Duodenal mucosa (tissue), 2 donors: ENCODE data around the gene B4GALT3.
A peak's percentile ranks its signal among the peaks of the same experiment; 100 is the strongest.

Source experiments
- H3K27ac ChIP-seq: one replicate; pipeline ENCODE4 v1.7.0; 2013; ENCODE audit warnings: low read depth, low read length
- H3K27me3 ChIP-seq, 2 donors: one replicate each; pipeline ENCODE4 v1.7.0; 2013; ENCODE audit warnings: low read length in 2 of 2, control low read depth in 1 of 2; ENCODE audit not compliant: insufficient read depth in 2 of 2, control insufficient read depth in 1 of 2
- H3K36me3 ChIP-seq, 2 donors: one replicate each; pipeline ENCODE4 v1.7.0; 2013; ENCODE audit warnings: low read length in 2 of 2, control low read depth in 1 of 2; ENCODE audit not compliant: insufficient read depth in 2 of 2, control insufficient read depth in 1 of 2
- H3K4me1 ChIP-seq, 2 donors: one replicate each; pipeline ENCODE4 v1.7.0; 2013; ENCODE audit warnings: low read length in 2 of 2, control low read depth in 1 of 2; ENCODE audit not compliant: insufficient read depth in 2 of 2, control insufficient read depth in 1 of 2
- H3K4me3 ChIP-seq, 2 donors: one replicate each; pipeline ENCODE4 v1.7.0; 2013; ENCODE audit warnings: low read length in 2 of 2, low read depth in 1 of 2
- H3K9ac ChIP-seq, 2 donors: one replicate each; pipeline ENCODE4 v1.7.0; 2013; ENCODE audit warnings: low read length in 2 of 2, low read depth in 1 of 2
- H3K9me3 ChIP-seq, 2 donors: one replicate each; pipeline ENCODE4 v1.7.0; 2013; ENCODE audit warnings: low read length in 2 of 2, control low read depth in 1 of 2; ENCODE audit not compliant: control insufficient read depth in 1 of 2

B4GALT3 gene

GRCh38 chr1:161153176-161153575 lies 24.1 kb downstream of the B4GALT3 start:
- Histone ChIP-seq H3K9ac (peak overlapping the region in 1 of 2 donors; percentile 92), H3K4me1 (peaks cover 9 to 10% of the 10 kb centered on the region in 2 donors), H3K27me3 (no peaks in the 10 kb centered on the region), H3K4me3 (peak overlapping the region; percentile 84 to 98), H3K36me3 (peaks cover 8 to 14% of the 10 kb centered on the region in 2 donors), H3K9me3 (no peaks in the 10 kb centered on the region), H3K27ac (no peak overlapping the region)

- H3K36me3 ChIP-seq: no peaks in the 10 kb centered on the region
- no peak overlapping the region for H3K27ac ChIP-seq
- no peaks in the 10 kb centered on the region for H3K27me3 ChIP-seq
- H3K9me3 ChIP-seq: no peaks in the 10 kb centered on the region
- H3K4me1 ChIP-seq: no peaks in the 10 kb centered on the region
- H3K4me3 ChIP-seq: no peak overlapping the region
- H3K9ac ChIP-seq: no peak overlapping the region
These were observed 31.5 kb downstream of the B4GALT3 start for GRCh38 chr1:161145832-161146231.

GRCh38 chr1:161140755-161141400 lies 36.4 kb downstream of the B4GALT3 start:
- no peak overlapping the region for H3K27ac ChIP-seq
- no peak overlapping the region for H3K4me3 ChIP-seq
- H3K9me3 ChIP-seq: no peaks in the 10 kb centered on the region

GRCh38 chr1:161139766-161140165 lies 37.5 kb downstream of the B4GALT3 start:
- Histone ChIP-seq H3K4me1 (peaks cover 0 to 6% of the 10 kb centered on the region in 2 donors), H3K27me3 (no peaks in the 10 kb centered on the region), H3K4me3 (no peak overlapping the region), H3K9ac (no peak overlapping the region), H3K36me3 (no peaks in the 10 kb centered on the region), H3K27ac (no peak overlapping the region), H3K9me3 (no peaks in the 10 kb centered on the region)

More at GRCh38 chr1:161140755-161141400, 36.4 kb downstream of the B4GALT3 start:
- Histone ChIP-seq H3K4me1 (peaks cover 0 to 6% of the 10 kb centered on the region in 2 donors), H3K27me3 (no peaks in the 10 kb centered on the region), H3K36me3 (no peaks in the 10 kb centered on the region), H3K9ac (no peak overlapping the region)

GRCh38 chr1:161138431-161138830 lies 38.9 kb downstream of the B4GALT3 start:
- no peaks in the 10 kb centered on the region for H3K9me3 ChIP-seq
- H3K36me3 ChIP-seq: no peaks in the 10 kb centered on the region
- no peak overlapping the region for H3K27ac ChIP-seq
- no peaks in the 10 kb centered on the region for H3K27me3 ChIP-seq
- no peak overlapping the region for H3K9ac ChIP-seq
- H3K4me3 ChIP-seq: no peak overlapping the region
- peaks cover 6 to 11% of the 10 kb centered on the region in 2 donors for H3K4me1 ChIP-seq

GRCh38 chr1:161137881-161138280 lies 39.4 kb downstream of the B4GALT3 start:
- H3K36me3 ChIP-seq: no peaks in the 10 kb centered on the region
- no peak overlapping the region for H3K4me3 ChIP-seq
- H3K9me3 ChIP-seq: no peaks in the 10 kb centered on the region
- no peak overlapping the region for H3K27ac ChIP-seq
- H3K4me1 ChIP-seq: peaks cover 7 to 12% of the 10 kb centered on the region in 2 donors
- H3K27me3 ChIP-seq: no peaks in the 10 kb centered on the region
- no peak overlapping the region for H3K9ac ChIP-seq

- Histone ChIP-seq H3K36me3 (peaks cover 7 to 15% of the 10 kb centered on the region in 2 donors), H3K9me3 (no peaks in the 10 kb centered on the region), H3K27me3 (no peaks in the 10 kb centered on the region), H3K4me3 (peak overlapping the region; percentile 73 to 96), H3K9ac (peak overlapping the region; percentile 88 to 97), H3K27ac (peak overlapping the region; percentile 90), H3K4me1 (peaks cover 16 to 26% of the 10 kb centered on the region in 2 donors)
These were observed 44.0 kb downstream of the B4GALT3 start for GRCh38 chr1:161133220-161133740.

- Histone ChIP-seq H3K9ac (peak within 1 kb of the TSS; percentile 88 to 97), H3K4me1 (peaks cover 21 to 25% of the 10 kb centered on the region in 2 donors), H3K27me3 (no peaks in the 10 kb centered on the region), H3K9me3 (no peaks in the 10 kb centered on the region), H3K27ac (peak within 1 kb of the TSS; percentile 90), H3K36me3 (peaks cover 7 to 21% of the 10 kb centered on the region in 2 donors), H3K4me3 (peak within 1 kb of the TSS; percentile 73 to 96)
These were observed 44.7 kb downstream of the B4GALT3 start, which contains the start of gene DEDD for GRCh38 chr1:161132410-161133219. Gene DEDD, minus strand, starts transcription at chr1:161132667. Its CDS starts 8,205 bp downstream, at chr1:161124462.

- Histone ChIP-seq H3K4me3 (peak overlapping the region; percentile 73 to 96), H3K9me3 (no peaks in the 10 kb centered on the region), H3K27me3 (no peaks in the 10 kb centered on the region), H3K36me3 (peaks cover 14 to 27% of the 10 kb centered on the region in 2 donors), H3K27ac (peak overlapping the region; percentile 90), H3K9ac (peak overlapping the region; percentile 73 to 88), H3K4me1 (peaks cover 25% of the 10 kb centered on the region in 2 donors)
These were observed 45.5 kb downstream of the B4GALT3 start for GRCh38 chr1:161131523-161132409.
